ENCODE measurements around the gene GPATCH8. TPM values are rescaled to one million over a fixed set of nuclear protein-coding genes. Genes with fewer than 3 reads are reported as not detected.

Gene GPATCH8
- total RNA-seq, 4 donors from 2014 or later = 33.8 to 49.3 (median 39.1) TPM

DNA sequence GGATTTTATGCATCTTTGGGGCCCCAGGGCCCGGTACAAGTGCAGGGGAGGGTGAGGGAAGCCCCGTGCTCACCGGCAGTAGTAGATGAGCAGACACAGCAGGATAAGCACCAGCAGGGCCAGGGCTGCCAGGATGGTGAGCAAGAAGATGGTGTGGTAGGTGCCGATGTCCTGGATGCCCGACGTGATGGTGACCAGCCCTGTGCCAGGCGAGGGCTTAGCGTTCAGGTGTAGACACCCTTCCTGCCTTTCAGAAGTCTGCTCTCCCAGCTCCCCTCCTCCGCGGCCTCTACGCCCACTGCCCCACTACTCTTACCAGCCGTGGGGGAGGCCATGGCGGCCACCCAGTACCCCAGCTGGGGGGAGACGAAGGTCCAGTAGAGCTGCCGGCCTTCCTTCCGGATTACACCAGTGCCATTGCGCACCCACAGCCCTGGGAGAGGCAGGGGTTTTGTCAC lies 147.5 kb downstream of the GPATCH8 start:
- no peak for TF ChIP-seq CTCF (IDR thresholded peaks at IDR 0.05; ENCODE audit: low read depth)

GRCh38 chr17:44354582-44355561 lies 148.3 kb downstream of the GPATCH8 start:
- TF ChIP-seq CTCF (IDR thresholded peaks at IDR 0.05; ENCODE audit: low read depth) = no peak

- no peak for TF ChIP-seq CTCF (IDR thresholded peaks at IDR 0.05; ENCODE audit: low read depth)
Measured at GRCh38 chr17:44353672-44354331, 149.4 kb downstream of the GPATCH8 start.

GRCh38 chr17:44352828-44353671 lies 150.2 kb downstream of the GPATCH8 start:
- TF ChIP-seq CTCF (IDR thresholded peaks at IDR 0.05; ENCODE audit: low read depth) = no peak

DNA sequence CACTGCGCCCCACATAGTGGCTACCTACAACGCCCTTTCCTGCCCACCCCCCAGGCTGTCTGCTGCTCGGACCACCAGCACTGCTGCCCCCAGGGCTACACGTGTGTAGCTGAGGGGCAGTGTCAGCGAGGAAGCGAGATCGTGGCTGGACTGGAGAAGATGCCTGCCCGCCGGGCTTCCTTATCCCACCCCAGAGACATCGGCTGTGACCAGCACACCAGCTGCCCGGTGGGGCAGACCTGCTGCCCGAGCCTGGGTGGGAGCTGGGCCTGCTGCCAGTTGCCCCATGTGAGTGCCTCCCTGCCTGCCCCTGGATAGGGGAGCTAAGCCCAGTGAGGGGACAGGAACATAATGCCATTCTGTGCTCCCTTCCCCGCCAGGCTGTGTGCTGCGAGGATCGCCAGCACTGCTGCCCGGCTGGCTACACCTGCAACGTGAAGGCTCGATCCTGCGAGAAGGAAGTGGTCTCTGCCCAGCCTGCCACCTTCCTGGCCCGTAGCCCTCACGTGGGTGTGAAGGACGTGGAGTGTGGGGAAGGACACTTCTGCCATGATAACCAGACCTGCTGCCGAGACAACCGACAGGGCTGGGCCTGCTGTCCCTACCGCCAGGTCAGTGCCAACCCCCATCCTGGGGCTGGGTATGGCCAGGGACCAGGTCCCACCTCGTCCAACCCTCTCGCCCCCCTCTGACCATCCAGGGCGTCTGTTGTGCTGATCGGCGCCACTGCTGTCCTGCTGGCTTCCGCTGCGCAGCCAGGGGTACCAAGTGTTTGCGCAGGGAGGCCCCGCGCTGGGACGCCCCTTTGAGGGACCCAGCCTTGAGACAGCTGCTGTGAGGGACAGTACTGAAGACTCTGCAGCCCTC lies 151.0 kb downstream of the GPATCH8 start:
- TF ChIP-seq CTCF (IDR thresholded peaks at IDR 0.05; ENCODE audit: low read depth) = no peak

DNA sequence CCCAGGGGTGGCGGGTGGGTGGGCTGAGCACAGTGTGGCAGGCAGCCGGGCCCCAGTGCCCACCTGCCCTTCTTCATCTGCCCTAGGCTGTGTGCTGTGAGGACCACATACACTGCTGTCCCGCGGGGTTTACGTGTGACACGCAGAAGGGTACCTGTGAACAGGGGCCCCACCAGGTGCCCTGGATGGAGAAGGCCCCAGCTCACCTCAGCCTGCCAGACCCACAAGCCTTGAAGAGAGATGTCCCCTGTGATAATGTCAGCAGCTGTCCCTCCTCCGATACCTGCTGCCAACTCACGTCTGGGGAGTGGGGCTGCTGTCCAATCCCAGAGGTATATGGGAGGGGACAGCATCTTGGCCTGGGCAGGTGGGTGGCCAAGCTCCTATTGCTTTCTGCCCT lies 151.7 kb downstream of the GPATCH8 start:
- TF ChIP-seq CTCF (IDR thresholded peaks at IDR 0.05; ENCODE audit: low read depth) = no peak
